Measurements from ENCODE around the gene APLP2. TPM values are rescaled to one million over a fixed set of nuclear protein-coding genes. Genes with fewer than 3 reads are reported as not detected.

The APLP2 gene
- total RNA-seq, 4 donors from 2014 or later, result 86.6 to 530 (median 347) TPM

DNA sequence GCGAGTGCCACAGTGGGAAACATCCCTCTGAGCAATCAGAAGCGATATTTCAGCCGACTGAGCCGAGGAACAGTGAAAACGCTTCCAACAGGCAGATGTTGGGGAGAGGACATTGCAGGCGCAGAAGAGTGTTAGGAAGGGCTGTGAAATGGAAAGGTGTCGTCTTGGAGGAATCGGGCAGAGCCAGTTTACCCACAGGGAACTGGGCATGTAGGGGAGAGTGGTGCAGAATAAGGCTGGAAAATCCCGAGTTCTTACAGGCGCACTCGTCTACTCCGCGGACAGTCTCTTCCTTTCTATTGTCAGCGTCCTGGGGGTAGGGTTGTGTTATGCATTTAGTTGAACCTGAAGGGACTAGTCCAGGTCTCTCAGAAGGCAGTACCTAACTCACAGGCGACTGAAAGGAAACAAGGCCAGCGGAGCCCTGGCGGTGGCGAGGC lies 1.1 kb upstream of the APLP2 start:
- Histone ChIP-seq H3K27ac (peak overlapping the region; percentile 88 to 97 (median 94)), H3K27me3 (no peaks in the 10 kb centered on the region), H3K4me1 (peaks cover 0 to 8% (median 3%) of the 10 kb centered on the region in 4 donors), H3K4me3 (peak overlapping the region; percentile 89 to 96 (median 93)), H3K9me3 (no peaks in the 10 kb centered on the region), H3K36me3 (no peaks in the 10 kb centered on the region)
- TF ChIP-seq POLR2A (IDR thresholded peaks at IDR 0.05), result no peak
- TF ChIP-seq, protein P1, sequence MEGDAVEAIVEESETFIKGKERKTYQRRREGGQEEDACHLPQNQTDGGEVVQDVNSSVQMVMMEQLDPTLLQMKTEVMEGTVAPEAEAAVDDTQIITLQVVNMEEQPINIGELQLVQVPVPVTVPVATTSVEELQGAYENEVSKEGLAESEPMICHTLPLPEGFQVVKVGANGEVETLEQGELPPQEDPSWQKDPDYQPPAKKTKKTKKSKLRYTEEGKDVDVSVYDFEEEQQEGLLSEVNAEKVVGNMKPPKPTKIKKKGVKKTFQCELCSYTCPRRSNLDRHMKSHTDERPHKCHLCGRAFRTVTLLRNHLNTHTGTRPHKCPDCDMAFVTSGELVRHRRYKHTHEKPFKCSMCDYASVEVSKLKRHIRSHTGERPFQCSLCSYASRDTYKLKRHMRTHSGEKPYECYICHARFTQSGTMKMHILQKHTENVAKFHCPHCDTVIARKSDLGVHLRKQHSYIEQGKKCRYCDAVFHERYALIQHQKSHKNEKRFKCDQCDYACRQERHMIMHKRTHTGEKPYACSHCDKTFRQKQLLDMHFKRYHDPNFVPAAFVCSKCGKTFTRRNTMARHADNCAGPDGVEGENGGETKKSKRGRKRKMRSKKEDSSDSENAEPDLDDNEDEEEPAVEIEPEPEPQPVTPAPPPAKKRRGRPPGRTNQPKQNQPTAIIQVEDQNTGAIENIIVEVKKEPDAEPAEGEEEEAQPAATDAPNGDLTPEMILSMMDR (IDR thresholded peaks at IDR 0.05), result no peak
- no peak for DNase-seq

DNA sequence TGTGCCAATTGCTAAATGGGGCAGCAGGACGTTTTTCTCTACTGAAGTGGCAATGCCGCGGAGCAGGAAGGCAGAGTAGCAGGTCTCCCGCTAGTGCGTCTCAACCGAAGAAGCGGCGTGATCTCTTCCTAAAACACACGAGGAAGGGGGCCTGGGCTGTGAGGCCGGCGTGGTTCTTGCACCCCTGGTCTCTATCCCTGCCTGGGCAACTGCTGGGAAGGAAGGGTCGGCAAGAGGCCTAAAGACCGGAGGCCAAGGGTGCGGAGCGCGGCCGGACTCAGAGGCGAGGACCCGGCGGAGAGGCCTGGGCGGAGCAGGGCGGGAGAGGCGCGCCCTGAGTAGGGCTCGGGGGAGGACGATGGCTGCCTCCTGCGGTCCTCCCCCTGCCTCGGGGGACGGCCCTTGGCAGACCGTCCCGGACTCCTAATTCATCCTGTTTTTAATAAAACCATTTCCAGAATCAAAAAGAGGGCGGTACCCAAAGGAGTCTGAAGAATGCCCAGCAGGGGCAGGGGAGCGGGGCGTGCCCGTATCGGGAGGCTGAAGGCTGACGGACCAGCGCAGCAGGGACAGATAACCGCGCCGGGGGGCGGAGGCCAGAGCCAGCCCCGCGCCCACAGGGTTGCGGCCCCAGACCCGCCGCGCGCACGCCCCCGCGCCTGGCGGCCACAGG lies 572 bp upstream of the APLP2 start:
- TF ChIP-seq, protein P1 (IDR thresholded peaks at IDR 0.05), result peak in 3 of 6 experiments; percentile 42 to 63 (median 63)
- TF ChIP-seq POLR2A (IDR thresholded peaks at IDR 0.05), result peak in 1 of 2 donors; percentile 17
- H3K36me3 ChIP-seq, result no peaks in the 10 kb centered on the region
- peak; percentile 43 to 83 (median 73) for DNase-seq
- no peaks in the 10 kb centered on the region for H3K27me3 ChIP-seq
- H3K27ac ChIP-seq, result peak overlapping the region; percentile 88 to 97 (median 94)
- peak overlapping the region; percentile 89 to 96 (median 93) for H3K4me3 ChIP-seq
- H3K9me3 ChIP-seq, result no peaks in the 10 kb centered on the region
- peaks cover 0 to 8% (median 3%) of the 10 kb centered on the region in 4 donors for H3K4me1 ChIP-seq

DNA sequence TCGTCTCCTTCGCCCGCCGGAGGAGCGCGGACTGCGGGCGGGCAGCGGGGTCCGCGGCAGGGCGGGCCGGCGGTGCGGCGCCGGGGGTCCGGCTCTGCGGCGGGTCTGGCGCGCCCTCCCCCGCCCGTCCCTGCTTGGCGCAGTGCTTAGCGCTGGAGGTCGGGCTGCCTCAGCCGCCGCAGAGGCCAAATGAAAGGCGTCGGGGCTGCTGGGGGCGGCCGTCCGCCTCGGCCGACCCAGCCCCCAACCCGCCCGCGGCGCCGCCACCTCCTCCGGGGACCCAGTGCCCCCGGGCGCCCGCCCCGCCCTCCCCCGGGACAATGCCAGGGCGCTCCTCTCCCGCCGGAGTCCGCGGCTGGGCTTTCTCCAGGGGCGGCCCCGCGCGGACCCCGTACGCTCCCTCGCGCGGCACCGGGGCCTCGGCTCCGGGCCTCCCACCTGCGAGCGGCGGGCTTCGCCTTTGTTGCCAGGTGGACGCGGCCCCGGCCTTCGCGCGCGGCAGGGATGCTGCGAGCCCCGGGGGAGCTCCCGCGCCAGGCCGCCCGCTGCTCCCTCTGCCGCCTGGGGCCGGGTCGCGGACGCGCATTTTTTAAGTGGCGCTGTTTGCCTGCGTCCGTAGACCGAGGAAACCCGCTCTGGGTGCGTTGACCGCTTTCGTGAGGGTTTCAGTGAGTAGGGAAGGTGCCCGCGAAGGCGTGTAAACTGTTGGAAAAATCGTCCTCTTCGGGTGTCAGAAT lies 583 bp downstream of the APLP2 start:
- Histone ChIP-seq H3K4me1 (peaks cover 0 to 8% (median 3%) of the 10 kb centered on the region in 4 donors), H3K4me3 (peak overlapping the region; percentile 89 to 96 (median 93)), H3K36me3 (no peaks in the 10 kb centered on the region), H3K27me3 (no peaks in the 10 kb centered on the region), H3K27ac (peak overlapping the region; percentile 88 to 97 (median 94)), H3K9me3 (no peaks in the 10 kb centered on the region)
- no peak for TF ChIP-seq POLR2A (IDR thresholded peaks at IDR 0.05)
- TF ChIP-seq, protein P1 (IDR thresholded peaks at IDR 0.05), result peak in 4 of 6 experiments; percentile 12 to 35 (median 22)
- peak; percentile 44 to 77 (median 73) for DNase-seq

DNA sequence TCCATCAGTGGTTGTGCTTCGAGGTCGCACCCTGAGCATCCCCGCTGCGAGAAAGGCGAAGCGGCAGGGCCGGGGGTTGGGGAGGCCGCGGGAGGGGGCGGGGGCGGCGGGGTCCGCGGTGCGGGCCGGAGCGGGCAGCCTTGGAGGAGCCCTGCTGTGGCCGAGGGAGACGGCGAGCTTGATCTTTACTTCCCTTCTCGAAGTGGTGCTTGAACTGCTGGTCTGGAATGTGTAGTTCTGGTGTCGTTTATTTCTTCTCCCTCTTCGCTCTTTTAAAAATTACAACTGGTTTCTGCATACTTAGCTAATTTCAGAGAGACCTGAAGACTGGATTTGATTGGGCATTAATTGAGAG lies 1.1 kb downstream of the APLP2 start:
- DNase-seq, result peak in 1 of 3 donors; percentile 51
- H3K9me3 ChIP-seq, result no peaks in the 10 kb centered on the region
- peak overlapping the region; percentile 88 to 97 (median 94) for H3K27ac ChIP-seq
- H3K4me1 ChIP-seq, result peaks cover 0 to 8% (median 3%) of the 10 kb centered on the region in 4 donors
- TF ChIP-seq, protein P1 (IDR thresholded peaks at IDR 0.05), result no peak
- TF ChIP-seq POLR2A (IDR thresholded peaks at IDR 0.05), result no peak
- H3K27me3 ChIP-seq, result no peaks in the 10 kb centered on the region
- no peaks in the 10 kb centered on the region for H3K36me3 ChIP-seq
- peak overlapping the region; percentile 89 to 96 (median 93) for H3K4me3 ChIP-seq

DNA sequence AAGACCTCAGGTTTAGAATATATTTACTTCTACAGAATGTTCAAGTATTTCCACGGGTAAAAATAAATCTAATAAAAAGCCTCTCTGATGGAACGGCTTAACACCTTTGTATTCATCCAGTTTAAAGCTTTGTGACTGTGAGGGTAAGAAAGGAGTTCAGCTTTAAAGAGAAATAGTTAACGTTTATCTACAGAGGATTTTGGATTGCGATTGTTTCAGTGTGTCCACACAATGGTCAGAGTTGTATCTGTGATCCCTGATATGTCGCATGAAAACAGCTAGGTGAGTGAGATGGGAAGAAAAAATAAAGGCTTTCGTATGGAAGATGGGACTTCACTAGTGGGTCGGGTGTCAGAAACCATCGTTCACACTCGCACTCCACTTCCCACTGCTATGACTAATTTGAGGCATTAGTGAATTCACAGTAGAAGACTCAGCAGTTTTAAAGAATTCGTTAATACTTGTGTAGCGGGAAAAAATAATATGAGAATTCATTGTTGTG lies 1.6 kb downstream of the APLP2 start:
- no peak for TF ChIP-seq POLR2A (IDR thresholded peaks at IDR 0.05)
- TF ChIP-seq, protein P1 (IDR thresholded peaks at IDR 0.05), result no peak
- H3K4me3 ChIP-seq, result peak overlapping the region; percentile 89 to 96 (median 93)
- peaks cover 0 to 8% (median 3%) of the 10 kb centered on the region in 4 donors for H3K4me1 ChIP-seq
- H3K9me3 ChIP-seq, result no peaks in the 10 kb centered on the region
- no peaks in the 10 kb centered on the region for H3K36me3 ChIP-seq
- no peak for DNase-seq
- H3K27ac ChIP-seq, result peak overlapping the region in 2 of 4 donors; percentile 92 to 97
- no peaks in the 10 kb centered on the region for H3K27me3 ChIP-seq

Data from Peyer's patch (tissue), 4 donors.